NCI-H1694 (cell line): ENCODE data around the gene YLPM1.

ENCODE experiments used
- DNase-seq: peaks from one replicate; lab custom pipeline; 2025; lab: John Stamatoyannopoulos, UW

The YLPM1 gene

DNA sequence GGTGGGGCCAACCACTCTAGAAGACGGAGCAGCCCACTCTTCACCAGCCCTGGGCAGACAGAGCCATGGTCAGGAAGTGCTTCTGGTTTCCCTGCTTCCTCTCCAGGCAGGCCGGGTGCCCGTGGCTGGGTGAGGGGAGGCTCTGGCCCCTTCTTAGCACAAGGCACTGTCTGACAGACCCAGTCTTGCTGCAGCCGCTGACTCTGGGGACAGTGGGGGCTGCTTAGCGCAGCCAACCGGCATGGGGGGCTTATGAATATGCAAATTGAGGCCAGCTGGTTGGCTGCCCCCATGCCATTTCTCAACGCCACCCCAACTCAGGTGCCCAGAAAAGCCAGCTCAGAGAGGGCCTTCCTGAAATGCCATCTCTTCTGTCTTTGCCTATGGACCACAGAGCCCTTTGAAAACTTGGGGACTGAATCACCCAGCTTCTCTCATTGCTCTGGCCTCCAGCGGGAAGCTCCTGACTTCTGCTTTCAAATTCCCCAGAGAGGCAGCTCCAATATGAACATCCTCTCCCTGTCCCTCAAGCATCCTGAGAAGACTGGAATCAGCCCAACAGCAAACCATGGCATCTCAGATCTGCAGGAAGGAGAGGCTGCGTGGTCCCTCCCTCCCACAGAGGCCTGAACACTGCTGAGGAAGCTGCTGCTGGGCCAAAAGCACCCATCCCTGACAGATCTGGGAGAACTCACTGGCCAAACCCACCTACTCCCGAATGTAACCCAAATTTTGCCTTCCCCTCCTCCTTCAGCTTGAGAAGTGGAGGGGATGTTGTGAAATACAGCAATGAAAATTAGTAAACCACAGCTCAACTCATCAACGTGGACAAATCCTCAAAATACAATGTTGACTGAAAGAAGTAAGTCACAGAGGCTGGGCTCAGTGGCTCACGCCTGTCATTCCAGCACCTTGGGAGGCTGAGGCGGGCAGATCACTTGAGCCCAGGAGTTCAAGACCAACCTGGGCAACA, 113.1 kb downstream of the YLPM1 start, which contains the start of gene PROX2:
Gene PROX2 (minus strand): TSS at position 205 of the 973 bp plus-strand sequence. CDS start 12,311 bp downstream, outside the sequence.
- no peak for DNase-seq

DNA sequence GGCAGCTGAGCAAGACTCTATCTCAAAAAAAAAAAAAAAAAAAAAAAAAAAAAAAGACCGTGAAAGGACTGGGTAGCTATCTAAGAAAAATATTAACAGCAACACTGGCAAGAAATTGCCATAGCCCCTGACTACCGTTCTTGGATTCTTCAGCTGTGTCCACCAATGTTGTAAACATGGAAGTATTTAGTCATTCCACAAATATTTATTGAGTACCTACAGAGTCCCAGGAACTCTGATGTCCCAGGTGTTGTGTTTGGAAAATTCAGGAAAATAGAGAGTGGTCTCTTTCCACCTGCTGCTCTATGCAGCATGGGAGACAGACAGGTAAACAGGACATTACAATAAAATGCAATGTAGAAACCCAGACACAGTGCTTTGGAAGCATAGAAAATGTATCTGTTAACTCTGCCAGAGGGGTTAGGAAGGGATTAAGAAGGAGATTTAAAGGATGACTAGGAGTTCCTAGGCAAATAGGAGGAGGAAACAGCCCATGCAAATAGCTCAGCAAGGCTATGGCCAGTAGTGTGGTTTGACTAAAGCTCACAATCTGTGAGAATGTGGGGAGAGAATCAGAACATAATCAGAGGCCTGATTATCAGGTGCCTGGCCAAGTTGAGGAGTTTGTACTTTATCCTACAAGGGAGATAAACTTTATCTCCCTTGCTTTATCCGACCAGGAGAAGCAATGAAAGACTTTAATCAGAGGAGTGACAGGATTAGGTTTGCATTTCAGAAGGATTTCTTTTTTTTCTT, 116.5 kb downstream of the YLPM1 start:
- DNase-seq, result no peak

DNA sequence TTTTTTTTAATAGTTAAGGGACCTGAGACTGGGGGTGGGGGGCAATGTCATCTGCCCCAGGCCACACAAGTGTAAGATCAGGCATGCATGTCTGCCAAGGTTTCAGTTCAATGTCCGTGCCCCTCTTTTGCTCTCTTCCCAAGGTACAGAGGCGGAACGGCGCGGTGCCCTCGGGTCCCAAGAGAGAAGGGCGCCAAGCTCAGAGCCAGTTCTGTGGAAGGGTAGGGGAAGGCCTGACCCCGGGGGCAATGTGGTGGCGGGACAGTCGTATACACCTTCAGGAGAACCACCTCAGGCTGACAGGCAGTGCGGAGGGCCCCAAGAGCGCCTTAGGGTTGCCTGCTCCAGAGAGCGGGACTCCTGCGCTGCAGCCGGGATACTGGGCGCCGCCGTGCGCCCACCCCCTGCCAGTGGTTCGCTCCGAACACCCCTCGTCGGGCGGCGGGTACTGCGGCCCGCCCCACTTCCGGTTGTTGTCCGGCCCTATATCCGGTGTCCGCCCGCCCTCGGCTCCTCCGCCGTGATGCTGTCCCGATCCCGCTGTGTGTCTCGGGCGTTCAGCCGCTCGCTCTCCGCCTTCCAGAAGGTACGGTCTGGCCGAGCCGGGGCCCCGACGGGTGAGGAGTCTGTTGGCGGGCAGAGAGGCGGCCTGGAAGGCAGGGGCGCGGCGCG, 118.5 kb downstream of the YLPM1 start, which contains the start of gene DLST:
Gene DLST (plus strand): TSS at position 486 of the 672 bp plus-strand sequence. CDS start 38 bp downstream, at position 524.
- peak; percentile 86 for DNase-seq

DNA sequence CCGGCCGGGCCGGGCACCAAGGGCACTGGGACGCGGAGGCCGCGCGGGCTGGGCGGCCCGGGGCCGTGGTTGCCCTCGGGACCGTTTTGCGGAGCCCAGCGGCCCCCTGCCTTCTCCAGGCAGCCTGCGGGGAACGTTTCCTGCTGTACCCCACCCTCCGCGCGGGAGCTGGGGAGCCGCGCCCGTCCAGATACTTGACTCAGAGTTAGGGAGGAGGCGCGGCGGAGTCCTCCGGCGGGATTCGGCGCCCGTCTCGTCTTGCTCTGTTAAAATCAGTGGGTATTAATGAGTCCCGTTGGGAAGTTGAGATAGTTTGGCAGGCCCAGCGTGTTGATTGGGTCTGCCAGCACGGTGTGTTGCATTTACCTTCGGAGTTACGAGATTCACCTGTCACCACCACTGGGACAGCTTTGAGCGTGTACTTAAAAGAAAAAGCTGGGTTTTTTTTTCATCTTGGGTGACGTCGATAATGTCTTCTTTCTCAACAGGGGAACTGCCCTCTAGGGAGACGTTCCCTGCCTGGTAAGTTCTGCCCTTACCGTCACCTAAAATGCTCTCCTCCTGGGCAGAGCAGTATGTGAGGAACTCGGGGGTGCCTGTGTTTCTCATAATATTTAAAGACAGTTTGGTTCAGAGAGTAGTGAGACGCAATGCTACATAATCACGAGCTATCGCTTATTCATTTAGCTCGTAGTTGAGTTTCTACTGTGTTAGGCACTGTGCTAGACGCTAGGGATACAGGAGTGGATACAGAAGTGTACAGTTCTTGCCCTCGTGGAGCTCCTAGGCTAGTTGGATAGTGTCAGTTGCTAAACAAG, 119.2 kb downstream of the YLPM1 start:
- no peak for DNase-seq
